NCI-H1048 (cell line): ENCODE data around the gene RBM38.

ENCODE experiments used
- DNase-seq: peaks from one replicate; lab custom pipeline; 2025; lab: John Stamatoyannopoulos, UW

Gene RBM38

DNA sequence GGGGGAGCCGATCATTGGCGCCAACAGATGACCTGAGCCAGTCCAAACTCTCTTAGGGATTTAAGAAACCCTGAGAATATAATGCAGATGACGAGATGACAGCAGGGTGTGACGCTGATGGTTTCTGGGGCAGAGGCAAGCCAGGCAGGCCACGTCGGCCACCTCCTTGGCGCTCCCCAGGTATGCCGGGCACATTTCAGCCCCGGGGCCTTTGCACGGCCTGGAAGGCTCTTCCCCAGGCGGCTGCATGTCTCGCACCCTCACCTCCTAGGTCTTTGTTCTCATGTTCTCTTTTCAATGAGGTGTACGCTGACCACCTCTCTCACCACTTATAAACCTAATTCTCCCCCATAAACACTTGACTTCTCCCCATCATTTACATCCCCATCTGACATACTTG, 64.9 kb downstream of the RBM38 start:
- no peak for DNase-seq

DNA sequence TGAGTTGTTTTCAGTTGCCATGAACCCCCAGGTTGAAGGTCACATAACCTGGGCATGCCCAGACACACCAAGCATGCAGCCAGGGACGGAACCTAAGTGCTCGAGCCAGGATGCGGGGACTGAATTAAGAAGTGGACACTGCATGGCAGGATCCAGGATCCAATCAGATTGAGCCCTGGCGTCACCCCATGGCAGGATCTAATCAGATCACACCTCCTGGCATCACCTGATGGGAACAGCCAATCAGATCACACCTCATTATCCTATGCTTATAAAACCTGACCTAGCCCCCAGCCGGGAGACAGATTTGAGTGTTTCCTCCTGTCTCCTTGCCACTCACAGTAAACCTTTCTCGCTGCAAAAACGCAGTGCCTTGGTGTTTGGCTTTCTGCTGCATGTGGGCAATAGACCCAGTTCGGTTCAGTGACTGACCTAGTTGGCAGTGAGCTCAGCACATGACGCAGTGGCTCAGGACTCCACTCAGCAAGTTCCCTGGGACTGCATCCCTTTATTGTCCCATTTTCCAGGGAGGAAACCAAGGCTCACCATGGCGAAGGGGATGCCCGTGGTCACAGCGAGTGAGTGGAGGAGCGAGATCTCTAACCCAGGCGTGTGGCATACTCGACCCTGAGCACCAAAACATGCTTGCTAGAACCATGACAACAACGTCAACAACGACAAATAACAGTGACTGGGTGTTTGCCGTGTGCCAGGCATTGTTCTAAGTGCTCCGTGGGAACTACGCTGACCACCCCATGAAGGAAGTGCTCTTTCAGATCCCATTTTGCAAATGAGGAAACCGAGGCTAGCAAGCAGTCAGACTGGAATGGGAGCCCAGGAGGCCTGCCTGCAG, 66.3 kb downstream of the RBM38 start:
- no peak for DNase-seq

DNA sequence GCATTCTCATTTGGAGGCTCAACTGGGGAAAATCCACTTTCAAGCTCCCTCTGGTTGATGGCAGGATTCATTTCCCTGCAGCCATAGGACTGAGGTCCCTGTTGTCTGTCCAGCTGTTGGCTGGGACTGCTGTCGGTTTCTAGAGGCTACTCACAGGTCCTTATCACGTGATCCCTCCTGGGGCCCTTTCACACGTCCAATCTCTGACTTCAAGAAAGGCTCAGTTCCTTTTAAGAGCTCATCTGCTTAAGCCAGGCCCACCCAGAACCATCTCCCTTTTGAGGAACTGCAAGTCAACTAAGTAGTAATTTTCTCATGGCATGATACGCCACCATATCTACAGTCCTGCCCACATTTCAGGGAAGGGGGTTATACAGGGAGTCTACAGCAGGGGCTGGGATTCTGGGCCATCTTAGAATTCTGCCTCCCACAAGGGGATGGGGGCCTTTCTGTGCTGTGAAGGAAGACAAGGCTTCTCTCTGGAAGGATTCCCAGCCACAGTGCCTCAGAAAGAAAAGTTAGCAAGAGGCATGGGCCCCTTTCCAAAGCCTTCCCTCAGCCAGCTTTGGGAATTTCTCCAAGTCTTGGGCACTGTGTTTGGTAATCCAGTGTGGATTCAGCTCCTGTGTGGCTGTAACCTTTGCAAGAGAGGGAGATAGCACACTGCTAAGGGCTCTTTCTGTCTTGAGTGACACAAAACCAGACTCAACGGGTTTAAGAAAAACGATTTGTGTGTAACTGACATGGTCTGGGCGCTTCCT, 67.4 kb downstream of the RBM38 start:
- no peak for DNase-seq
